Lower leg skin (tissue), 4 donors: ENCODE measurements around the gene CACNG6. TPM values are rescaled to one million over a fixed set of nuclear protein-coding genes. Genes with fewer than 3 reads are reported as not detected.

Experiments
- DNase-seq, 2 donors: peaks; one replicate each; pipeline ENCODE4 v3.0.0-alpha.2; 2019; ENCODE audit warnings: low spot score in 2 of 2
- H3K4me3 ChIP-seq: fragments of 200-600 bp; sonication (generic); 2 replicates; pipeline ENCODE4 v1.5.1; 2017; ENCODE audit warnings: mild to moderate bottlenecking, low read depth; ENCODE audit not compliant: poor library complexity, severe bottlenecking
- POLR2A ChIP-seq, 2 donors: fragments of 450-650 bp; IDR thresholded peaks; one replicate each; pipeline ENCODE4 v1.6.1; 2016 to 2017; ENCODE audit warnings: antibody characterized with exemption in 2 of 2, mild to moderate bottlenecking in 1 of 2, moderate library complexity in 1 of 2
- WGBS, 2 donors: methylation state at CpG; one replicate each; pipeline ENCODE4 v1.1.5; 2018; 5-methylcytosine and 5-hydroxymethylcytosine counted together
- intact Hi-C: fragments of 100-400 bp; cut with DNase I; formaldehyde crosslinking; loops from one replicate; pipeline ENCODE4 v1.15.0; 2023; ENCODE audit warnings: low total_unique reads
- total RNA-seq, 4 donors: library from RNA; depleted of rRNA; stranded (reverse); fragments of >200 nt; gene quantifications; one replicate each; pipeline ENCODE4 v1.1.0, GENCODE V29; 2016
- TF ChIP-seq, protein P1 (sequence below), 3 donors: fragments of 450-650 bp; IDR thresholded peaks; one replicate each; pipeline ENCODE4 v1.5.1; 2016; ENCODE audit warnings: antibody characterized with exemption in 3 of 3, mild to moderate bottlenecking in 3 of 3, moderate library complexity in 2 of 3

Gene CACNG6
- total RNA-seq, 4 donors from 2014 or later = not detected

DNA sequence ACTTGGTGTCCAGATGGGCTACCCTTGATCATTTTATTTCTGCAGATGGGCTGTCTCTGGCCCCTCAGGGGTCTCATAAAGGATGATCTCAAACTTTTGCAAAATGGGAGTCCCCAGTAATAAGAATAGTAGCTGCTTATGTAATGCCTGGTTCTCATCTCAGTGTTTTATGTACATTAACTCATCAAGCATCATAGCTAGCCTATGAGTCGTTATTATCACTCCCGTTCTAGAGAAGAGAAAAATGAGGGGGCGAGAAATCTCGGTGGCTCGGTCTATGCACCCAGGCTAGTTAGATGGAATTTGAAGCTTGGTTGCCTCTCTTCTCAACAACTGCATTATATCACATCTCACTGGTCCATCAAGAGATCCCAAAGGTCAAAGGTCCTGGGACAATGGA is 3.4 kb downstream of the CACNG6 start:
- no peak for TF ChIP-seq POLR2A (IDR thresholded peaks at IDR 0.05)
- TF ChIP-seq, protein P1, sequence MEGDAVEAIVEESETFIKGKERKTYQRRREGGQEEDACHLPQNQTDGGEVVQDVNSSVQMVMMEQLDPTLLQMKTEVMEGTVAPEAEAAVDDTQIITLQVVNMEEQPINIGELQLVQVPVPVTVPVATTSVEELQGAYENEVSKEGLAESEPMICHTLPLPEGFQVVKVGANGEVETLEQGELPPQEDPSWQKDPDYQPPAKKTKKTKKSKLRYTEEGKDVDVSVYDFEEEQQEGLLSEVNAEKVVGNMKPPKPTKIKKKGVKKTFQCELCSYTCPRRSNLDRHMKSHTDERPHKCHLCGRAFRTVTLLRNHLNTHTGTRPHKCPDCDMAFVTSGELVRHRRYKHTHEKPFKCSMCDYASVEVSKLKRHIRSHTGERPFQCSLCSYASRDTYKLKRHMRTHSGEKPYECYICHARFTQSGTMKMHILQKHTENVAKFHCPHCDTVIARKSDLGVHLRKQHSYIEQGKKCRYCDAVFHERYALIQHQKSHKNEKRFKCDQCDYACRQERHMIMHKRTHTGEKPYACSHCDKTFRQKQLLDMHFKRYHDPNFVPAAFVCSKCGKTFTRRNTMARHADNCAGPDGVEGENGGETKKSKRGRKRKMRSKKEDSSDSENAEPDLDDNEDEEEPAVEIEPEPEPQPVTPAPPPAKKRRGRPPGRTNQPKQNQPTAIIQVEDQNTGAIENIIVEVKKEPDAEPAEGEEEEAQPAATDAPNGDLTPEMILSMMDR (IDR thresholded peaks at IDR 0.05) = no peak
- no peak for DNase-seq
- intact Hi-C loops = no loop called here
- H3K4me3 ChIP-seq = no peak overlapping the region
- 81 to 85% methylated on average over 5 of the region's 5 CpGs for WGBS, 2 donors

DNA sequence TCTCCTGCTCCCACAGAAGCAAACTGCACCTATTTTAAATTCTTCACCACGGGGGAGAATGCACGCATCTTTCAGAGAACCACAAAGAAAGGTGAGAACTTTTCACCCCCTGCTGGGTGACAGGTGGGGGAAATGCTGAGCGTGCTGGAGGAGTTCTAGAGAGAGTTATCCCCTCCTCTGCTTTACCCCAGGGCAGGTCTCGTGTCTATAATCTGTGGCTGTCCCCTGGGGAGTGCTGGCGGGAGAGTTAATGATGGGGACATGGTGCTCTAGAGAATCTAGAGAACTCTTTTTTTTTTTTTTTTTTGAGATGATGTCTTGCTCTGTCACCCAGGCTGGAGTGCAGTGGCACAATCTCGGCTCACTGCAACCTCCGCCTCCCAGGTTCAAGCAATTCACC is 6.8 kb downstream of the CACNG6 start:
- intact Hi-C loops = no loop called here
- no peak for TF ChIP-seq POLR2A (IDR thresholded peaks at IDR 0.05)
- WGBS, 2 donors = 52 to 56% methylated on average over 7 of the region's 7 CpGs

DNA sequence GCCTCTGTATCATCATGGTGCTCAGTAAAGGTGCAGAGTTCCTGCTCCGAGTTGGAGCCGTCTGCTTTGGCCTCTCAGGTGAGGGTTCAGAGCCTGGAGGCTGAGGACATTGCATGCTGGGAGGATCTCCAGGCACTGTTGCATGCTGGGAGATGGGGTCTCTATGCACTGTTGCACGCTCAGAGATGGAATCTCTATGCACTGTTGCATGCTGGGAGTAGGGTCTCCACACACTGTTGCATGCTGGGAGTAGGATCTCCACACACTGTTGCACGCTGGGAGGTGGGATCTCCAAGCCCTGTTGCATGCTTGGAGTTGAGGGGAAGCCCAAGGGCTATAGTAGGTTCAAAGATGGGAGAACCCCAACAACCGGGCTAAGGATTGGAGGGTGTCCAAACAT is 8.3 kb downstream of the CACNG6 start:
- no peak for DNase-seq
- intact Hi-C loops = no loop called here
- 62 to 68% methylated on average over 3 to 5 of the region's 5 CpGs for WGBS, 2 donors
- no peak for TF ChIP-seq POLR2A (IDR thresholded peaks at IDR 0.05)
- TF ChIP-seq, protein P1 (IDR thresholded peaks at IDR 0.05) = no peak
- H3K4me3 ChIP-seq = no peak overlapping the region

More for the DNA sequence above, 6.8 kb downstream of the CACNG6 start:
- no peak for DNase-seq
- no peak overlapping the region for H3K4me3 ChIP-seq

DNA sequence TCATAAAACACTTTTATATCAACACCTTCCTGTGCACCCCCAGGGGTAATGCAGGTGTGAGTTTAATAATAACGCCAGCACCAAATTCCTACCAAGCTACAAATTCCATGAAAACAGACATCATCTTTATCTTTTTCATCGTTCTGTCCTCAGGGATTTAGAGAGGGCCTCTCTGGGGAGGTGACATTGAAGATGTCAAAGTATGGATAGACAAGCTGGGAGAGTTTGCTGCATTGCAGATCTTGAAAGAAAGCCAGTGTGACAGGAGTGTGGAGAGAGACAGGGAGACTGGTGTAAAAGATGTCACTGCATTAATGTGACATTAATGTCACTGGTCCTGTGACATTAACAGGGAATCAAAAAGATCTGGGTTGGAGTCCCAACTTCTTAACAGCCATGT is 10.1 kb downstream of the CACNG6 start:
- intact Hi-C loops = no loop called here
- no peak for DNase-seq
- whole genome bisulfite sequencing, 2 donors = 49 to 63% methylated on average over 2 of the region's 2 CpGs
- H3K4me3 ChIP-seq = no peak overlapping the region
- TF ChIP-seq, protein P1 (IDR thresholded peaks at IDR 0.05) = no peak
- no peak for TF ChIP-seq POLR2A (IDR thresholded peaks at IDR 0.05)

DNA sequence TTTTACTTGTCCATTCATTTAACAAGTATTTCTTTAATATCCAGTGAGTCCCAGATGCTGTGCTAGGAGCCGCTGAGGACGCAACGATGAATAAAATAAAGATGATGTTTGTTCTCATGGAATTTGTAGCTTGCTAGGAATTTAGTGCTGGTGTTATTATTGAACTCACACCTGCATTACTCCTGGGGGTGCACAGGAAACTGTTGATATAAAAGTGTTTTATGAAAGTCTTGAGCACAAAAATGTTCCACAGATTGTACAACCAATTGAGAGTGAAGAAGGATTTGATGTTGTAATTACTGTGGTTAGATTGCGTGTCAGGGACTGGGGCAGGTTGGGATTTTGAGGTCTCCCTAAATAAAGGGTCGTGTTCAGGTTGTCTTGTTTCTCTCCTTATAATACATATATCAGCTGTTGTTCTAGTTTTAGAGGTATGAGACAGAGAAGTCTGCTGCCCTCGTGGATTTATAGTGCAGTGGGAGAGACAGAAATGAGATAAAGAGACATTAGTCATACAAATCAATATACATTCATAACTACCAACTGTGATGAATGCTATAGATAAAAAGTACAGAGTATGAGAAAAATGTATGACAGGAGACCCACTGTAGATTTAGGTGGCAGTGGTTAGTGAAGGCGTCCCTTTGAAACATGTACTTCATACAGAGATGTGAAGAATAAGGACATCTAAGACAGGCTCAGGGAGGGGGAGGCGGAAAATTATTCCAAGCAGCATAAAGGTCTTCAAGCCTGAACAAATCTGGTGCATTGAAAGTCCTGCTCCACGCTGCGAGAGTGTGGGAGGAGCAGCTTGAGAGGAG is 11.3 kb downstream of the CACNG6 start:
- TF ChIP-seq POLR2A (IDR thresholded peaks at IDR 0.05) = no peak
- TF ChIP-seq, protein P1 (IDR thresholded peaks at IDR 0.05) = no peak
- 48 to 55% methylated on average over 10 of the region's 10 CpGs for WGBS, 2 donors
- intact Hi-C loops = no loop called here
- DNase-seq = no peak
- H3K4me3 ChIP-seq = no peak overlapping the region

DNA sequence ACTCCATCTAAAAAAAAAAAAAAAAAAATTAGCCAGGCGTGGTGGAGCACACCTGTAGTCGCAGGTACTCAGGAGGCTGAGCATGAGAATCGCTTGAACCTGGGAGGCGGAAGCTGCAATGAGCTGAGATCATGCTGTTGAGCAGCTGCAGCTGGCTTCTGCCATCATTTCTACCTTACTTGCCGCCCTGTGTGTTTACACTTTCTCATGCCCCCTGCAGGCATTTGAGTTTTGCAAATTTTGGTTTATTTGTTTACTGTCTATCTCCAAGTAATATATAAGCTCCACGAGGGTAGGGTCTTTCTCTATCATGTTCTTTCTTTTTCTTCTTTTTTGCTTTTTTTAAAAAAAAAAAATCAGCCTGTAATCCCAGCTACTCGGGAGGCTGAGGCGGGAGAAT is 18.0 kb downstream of the CACNG6 start:
- intact Hi-C loops = no loop called here
- WGBS, 2 donors = 80 to 85% methylated on average over 8 of the region's 8 CpGs
- no peak for TF ChIP-seq POLR2A (IDR thresholded peaks at IDR 0.05)
- TF ChIP-seq, protein P1 (IDR thresholded peaks at IDR 0.05) = no peak
- DNase-seq = no peak
- H3K4me3 ChIP-seq = no peak overlapping the region
